T-helper 17 cell (primary cell): Measurements from ENCODE around the gene CCDC191. TPM values are rescaled to one million over a fixed set of nuclear protein-coding genes. Genes with fewer than 3 reads are reported as not detected.

Experiments
- ATAC-seq: fragments of 150-1000 bp; cut with Tn5 transposase; 2 replicates; pipeline ENCODE4 v1.10.0; 2021; ENCODE audit warnings: mild to moderate bottlenecking, moderate library complexity
- DNase-seq, 3 donors: peaks; one replicate each; pipeline versions ENCODE4 v3.0.0 to v3.0.0-alpha.2; 2020 to 2021
- H3K9me3 ChIP-seq: one replicate; pipeline ENCODE4 v1.7.0; 2013; ENCODE audit warnings: low read length, mild to moderate bottlenecking; ENCODE audit not compliant: control insufficient read depth, poor library complexity, severe bottlenecking
- H3K27ac Mint-ChIP-seq: one replicate; pipeline ENCODE4 v1.8.0; 2022; ENCODE audit warnings: mild to moderate bottlenecking, moderate library complexity, mixed read lengths
- H3K27me3 Mint-ChIP-seq: one replicate; pipeline ENCODE4 v1.8.0; 2022; ENCODE audit warnings: mixed read lengths
- H3K36me3 Mint-ChIP-seq: one replicate; pipeline ENCODE4 v1.8.0; 2022; ENCODE audit warnings: low read depth, mixed read lengths
- H3K4me1 Mint-ChIP-seq: one replicate; pipeline ENCODE4 v1.8.0; 2022; ENCODE audit warnings: mild to moderate bottlenecking, mixed read lengths
- H3K4me3 Mint-ChIP-seq: one replicate; pipeline ENCODE4 v1.8.0; 2022; ENCODE audit warnings: mild to moderate bottlenecking, moderate library complexity, mixed read lengths
- total RNA-seq, 4 donors: library from RNA in 2 of 4; stranded (reverse) in 2 of 4; gene quantifications; one replicate each; pipeline ENCODE4 v1.2.3 and lab custom pipeline; 2022 to 2026

The CCDC191 gene
- total RNA-seq, 2 donors from 2014 or later: 6.4 to 6.8 TPM

GRCh38 chr3:113977822-113978221, 78.5 kb downstream of the CCDC191 start:
- ATAC-seq (no peak), DNase-seq (no peak)
- Mint-ChIP-seq H3K36me3 (peaks cover 15% of the 10 kb centered on the region), H3K27ac (no peak overlapping the region), H3K27me3 (no peaks in the 10 kb centered on the region), H3K4me3 (no peak overlapping the region), H3K4me1 (peaks cover 3% of the 10 kb centered on the region)
- H3K9me3 ChIP-seq: peaks cover 3% of the 10 kb centered on the region

- no peak for DNase-seq
- no peak for ATAC-seq
- H3K4me1 Mint-ChIP-seq: no peaks in the 10 kb centered on the region
- no peak overlapping the region for H3K4me3 Mint-ChIP-seq
- H3K27ac Mint-ChIP-seq: no peak overlapping the region
- H3K36me3 Mint-ChIP-seq: peaks cover 4% of the 10 kb centered on the region
- no peaks in the 10 kb centered on the region for H3K27me3 Mint-ChIP-seq
- H3K9me3 ChIP-seq: peaks cover 3% of the 10 kb centered on the region
Measured at GRCh38 chr3:113968986-113969385, 87.3 kb downstream of the CCDC191 start.

GRCh38 chr3:113966172-113966571, 90.2 kb downstream of the CCDC191 start:
- Mint-ChIP-seq H3K4me1 (peaks cover 3% of the 10 kb centered on the region), H3K27me3 (no peaks in the 10 kb centered on the region), H3K4me3 (no peak overlapping the region), H3K36me3 (peaks cover 4% of the 10 kb centered on the region), H3K27ac (no peak overlapping the region)
- no peak for DNase-seq
- ATAC-seq: no peak
- no peaks in the 10 kb centered on the region for H3K9me3 ChIP-seq

GRCh38 chr3:113963879-113964278, 92.4 kb downstream of the CCDC191 start:
- no peak for ATAC-seq
- Mint-ChIP-seq H3K4me3 (no peak overlapping the region), H3K36me3 (peaks cover 4% of the 10 kb centered on the region), H3K4me1 (peaks cover 4% of the 10 kb centered on the region), H3K27ac (peak overlapping the region; percentile 49), H3K27me3 (no peaks in the 10 kb centered on the region)
- DNase-seq: no peak
- no peaks in the 10 kb centered on the region for H3K9me3 ChIP-seq

GRCh38 chr3:113954091-113954685, 102.1 kb downstream of the CCDC191 start:
- H3K9me3 ChIP-seq: no peaks in the 10 kb centered on the region
- Mint-ChIP-seq H3K27me3 (no peaks in the 10 kb centered on the region), H3K27ac (no peak overlapping the region), H3K4me3 (no peak overlapping the region), H3K36me3 (peaks cover 11% of the 10 kb centered on the region), H3K4me1 (peaks cover 17% of the 10 kb centered on the region)
- DNase-seq: no peak
- no peak for ATAC-seq

- H3K4me3 Mint-ChIP-seq: no peak overlapping the region
- H3K36me3 Mint-ChIP-seq: peaks cover 11% of the 10 kb centered on the region
- ATAC-seq (no peak), DNase-seq (no peak)
- H3K4me1 Mint-ChIP-seq: peaks cover 21% of the 10 kb centered on the region
- H3K27me3 Mint-ChIP-seq: no peaks in the 10 kb centered on the region
- H3K9me3 ChIP-seq: no peaks in the 10 kb centered on the region
- H3K27ac Mint-ChIP-seq: no peak overlapping the region
Measured at GRCh38 chr3:113953677-113954076, 102.6 kb downstream of the CCDC191 start.

- Mint-ChIP-seq H3K27ac (no peak overlapping the region), H3K36me3 (peaks cover 11% of the 10 kb centered on the region), H3K4me1 (peaks cover 23% of the 10 kb centered on the region), H3K27me3 (no peaks in the 10 kb centered on the region), H3K4me3 (no peak overlapping the region)
- ATAC-seq: no peak
- H3K9me3 ChIP-seq: no peaks in the 10 kb centered on the region
- DNase-seq: no peak
Measured at GRCh38 chr3:113952921-113953320, 103.4 kb downstream of the CCDC191 start.

GRCh38 chr3:113948015-113948917, 108.1 kb downstream of the CCDC191 start:
- Mint-ChIP-seq H3K27ac (no peak overlapping the region), H3K4me1 (peaks cover 16% of the 10 kb centered on the region), H3K4me3 (peak overlapping the region; percentile 83), H3K27me3 (peaks cover 15% of the 10 kb centered on the region), H3K36me3 (peaks cover 5% of the 10 kb centered on the region)
- DNase-seq (no peak), ATAC-seq (peak; percentile 40)
- no peaks in the 10 kb centered on the region for H3K9me3 ChIP-seq

- peak; percentile 93 for ATAC-seq
- H3K9me3 ChIP-seq: no peaks in the 10 kb centered on the region
- peaks cover 23% of the 10 kb centered on the region for H3K27me3 Mint-ChIP-seq
- DNase-seq: peak; percentile 70 to 82 (median 77)
- H3K27ac Mint-ChIP-seq: peak within 1 kb of the TSS; percentile 77
- H3K36me3 Mint-ChIP-seq: peaks cover 4% of the 10 kb centered on the region
- peaks cover 11% of the 10 kb centered on the region for H3K4me1 Mint-ChIP-seq
- H3K4me3 Mint-ChIP-seq: peak within 1 kb of the TSS; percentile 87
Measured at GRCh38 chr3:113947372-113948014, 108.8 kb downstream of the CCDC191 start, which contains the start of gene ZDHHC23. Gene ZDHHC23 (plus strand): TSS chr3:113948013. CDS start chr3:113948803, 790 bp downstream.

- peaks cover 27% of the 10 kb centered on the region for H3K27me3 Mint-ChIP-seq
- ATAC-seq (no peak), DNase-seq (no peak)
- H3K4me1 Mint-ChIP-seq: peaks cover 11% of the 10 kb centered on the region
- H3K36me3 Mint-ChIP-seq: peaks cover 4% of the 10 kb centered on the region
- H3K9me3 ChIP-seq: no peaks in the 10 kb centered on the region
- H3K27ac Mint-ChIP-seq: peak overlapping the region; percentile 77
- peak overlapping the region; percentile 87 for H3K4me3 Mint-ChIP-seq
Measured at GRCh38 chr3:113946831-113947230, 109.5 kb downstream of the CCDC191 start.

GRCh38 chr3:113927556-113927955, 128.8 kb downstream of the CCDC191 start:
- Mint-ChIP-seq H3K36me3 (peaks cover 2% of the 10 kb centered on the region), H3K4me3 (no peak overlapping the region), H3K4me1 (no peaks in the 10 kb centered on the region), H3K27ac (no peak overlapping the region), H3K27me3 (peaks cover 5% of the 10 kb centered on the region)
- no peaks in the 10 kb centered on the region for H3K9me3 ChIP-seq
- ATAC-seq (no peak), DNase-seq (no peak)

GRCh38 chr3:113914646-113915045, 141.7 kb downstream of the CCDC191 start:
- ATAC-seq (no peak), DNase-seq (no peak)
- peaks cover 2% of the 10 kb centered on the region for H3K4me1 Mint-ChIP-seq
- no peaks in the 10 kb centered on the region for H3K27me3 Mint-ChIP-seq
- H3K27ac Mint-ChIP-seq: no peak overlapping the region
- H3K4me3 Mint-ChIP-seq: no peak overlapping the region
- H3K9me3 ChIP-seq: no peaks in the 10 kb centered on the region
- H3K36me3 Mint-ChIP-seq: no peaks in the 10 kb centered on the region
